Measurements from ENCODE around the gene FCGBP. TPM values are rescaled to one million over a fixed set of nuclear protein-coding genes. Genes with fewer than 3 reads are reported as not detected.

The FCGBP gene
- polyA plus RNA-seq, 2 of the 4 experiments (the other 2 are of a cell fraction) = 0.74 to 1.4 TPM

GRCh38 chr19:39951686-39952085 is 17.3 kb upstream of the FCGBP start:
- FAIRE-seq (peak; percentile 98), DNase-seq (ENCODE audit: low read depth in 1 of 2, low spot score in 1 of 2) (peak; percentile 70 to 89), ATAC-seq (peak; percentile 90 to 95)
- peak overlapping the region; percentile 36 for H3K4me2 ChIP-seq
- H3K4me3 ChIP-seq = no peak overlapping the region
- H3K27ac ChIP-seq = peak overlapping the region; percentile 26 to 60; a peak in 5 of 6 replicates
- CTCF ChIA-PET = interaction anchor here (1.1 to 1.4 kb wide), 2 partner anchors 19 to 108 kb away, joined by 4 to 16 read pairs; partner anchors contain the start of gene PSMC4
- H3K9me3 ChIP-seq = peaks cover 17% of the 10 kb centered on the region
- H3K4me1 ChIP-seq = peaks cover 16% of the 10 kb centered on the region
- 11% methylated on average over 3 of the region's 3 CpGs for WGBS (ENCODE audit: missing lambda C conversion rate)
- TF ChIP-seq HES2 (IDR thresholded peaks at IDR 0.05) (no peak), EHMT2 (IDR thresholded peaks at IDR 0.05; ENCODE audit: low read depth) (no peak), CEBPB (IDR thresholded peaks at IDR 0.05) (peak; percentile 24 to 41; a peak in 2 of 4 replicates), CHD4 (IDR thresholded peaks at IDR 0.05; ENCODE audit: borderline replicate concordance) (no peak), FOSB (CRISPR knock-in tag; IDR thresholded peaks at IDR 0.05) (no peak), RARB (CRISPR knock-in tag; IDR thresholded peaks at IDR 0.05) (no peak), RNF2 (IDR thresholded peaks at IDR 0.05; ENCODE audit: borderline replicate concordance, low read depth) (no peak), HOXB13 (CRISPR knock-in tag; IDR thresholded peaks at IDR 0.05; ENCODE audit: low read depth) (no peak), NFE2L2 (conservative IDR thresholded peaks at IDR 0.05; ENCODE audit: low read length) (no peak), SMC3 (IDR thresholded peaks at IDR 0.05) (peak; percentile 6; the same call in 1 of the 3 replicates), NR3C1 (IDR thresholded peaks at IDR 0.05) (no peak), REST (IDR thresholded peaks at IDR 0.05) (no peak), CHD2 (IDR thresholded peaks at IDR 0.05; ENCODE audit: low read length, partially characterized antibody) (no peak), TFCP2L1 (CRISPR knock-in tag; IDR thresholded peaks at IDR 0.05) (no peak), FOXS1 (CRISPR knock-in tag; IDR thresholded peaks at IDR 0.05) (no peak), MAFK (IDR thresholded peaks at IDR 0.05; ENCODE audit: partially characterized antibody) (no peak), EHF (CRISPR knock-in tag; IDR thresholded peaks at IDR 0.05) (no peak), PBX3 (IDR thresholded peaks at IDR 0.05) (no peak), HOXA7 (CRISPR knock-in tag; IDR thresholded peaks at IDR 0.05) (no peak), MYC (IDR thresholded peaks at IDR 0.05; ENCODE audit: borderline replicate concordance, low read length) (no peak), PHF8 (IDR thresholded peaks at IDR 0.05; ENCODE audit: borderline replicate concordance, low read depth) (no peak), ZC3H11A (IDR thresholded peaks at IDR 0.05) (no peak), USF2 (IDR thresholded peaks at IDR 0.05) (no peak), BHLHE40 (IDR thresholded peaks at IDR 0.05; ENCODE audit: low read depth, low read length) (no peak), CBX8 (IDR thresholded peaks at IDR 0.05) (no peak), MAX (IDR thresholded peaks at IDR 0.05) (0 out of 2 replicates have a peak, but pooled peaks have one; percentile 18), HOXB5 (CRISPR knock-in tag; IDR thresholded peaks at IDR 0.05) (no peak), ATOH8 (CRISPR knock-in tag; IDR thresholded peaks at IDR 0.05; ENCODE audit: low read depth) (no peak), EP300 (IDR thresholded peaks at IDR 0.05) (no peak), RFX5 (IDR thresholded peaks at IDR 0.05) (no peak), FOSL2 (IDR thresholded peaks at IDR 0.05) (peak; percentile 69; the same call in 1 of the 2 replicates), FOSL2 (CRISPR knock-in tag; IDR thresholded peaks at IDR 0.05) (peak; percentile 70), KDM5A (IDR thresholded peaks at IDR 0.05) (no peak)
- POLR2A ChIA-PET = interaction anchor here (1.2 kb wide), 2 partner anchors 19 to 42 kb away, joined by 3 to 6 read pairs; partner anchors contain the start of gene PSMC4
